HCT116 (cell line): Measurements from ENCODE around the gene PGGHG. TPM values are rescaled to one million over a fixed set of nuclear protein-coding genes. Genes with fewer than 3 reads are reported as not detected.

Experiments used
- ATAC-seq: fragments of 200-7000 bp; cut with Tn5 transposase; 2 replicates; pipeline ENCODE4 v1.9.1; 2020; ENCODE audit warnings: mild to moderate bottlenecking, moderate library complexity
- BruUV-seq: library from RNA; stranded (reverse); fragments of 400-500 nt; replicated peaks from 2 replicates; lab custom pipeline; 2021; lab: Mats Ljungman, UMichigan
- CTCF ChIA-PET: fragments of 300-600 bp; sonication (Branson Sonifier 250); formaldehyde crosslinking; loops from one replicate; lab custom pipeline; 2021; ENCODE audit warnings: antibody characterized with exemption; lab: Charles Lee
- POLR2A ChIA-PET: fragments of 300-600, 350-600 bp; sonication (Branson Sonifier 250); formaldehyde crosslinking; loops from one replicate; lab custom pipeline; 2021; ENCODE audit warnings: antibody characterized with exemption; lab: Charles Lee
- RAD21 ChIA-PET, 2 experiments: fragments of 300-600 bp; sonication (Branson Sonifier 250); formaldehyde crosslinking; loops; one replicate each; lab custom pipeline; 2023; ENCODE audit warnings: low total read pairs in 2 of 2; ENCODE audit not compliant: uncharacterized antibody in 2 of 2, unreplicated experiment in 2 of 2, low non-redundant PET in 1 of 2; lab: Charles Lee
- DNase-seq: peaks from one replicate; pipeline ENCODE4 v3.0.0-alpha.2; 2010; ENCODE audit warnings: low read depth, low spot score
- H2AFZ ChIP-seq: fragments of 200-600 bp; shearing (Covaris generic), sonication (generic); 2 replicates; pipeline ENCODE4 v1.6.1; 2017; ENCODE audit warnings: low read depth, mixed run types, mixed read lengths, antibody characterized with exemption, low read length; ENCODE audit not compliant: poor library complexity, severe bottlenecking
- H3K27ac ChIP-seq: 2 replicates; pipeline ENCODE4 v1.5.1; 2012; ENCODE audit warnings: low read depth, low read length
- H3K27me3 ChIP-seq: fragments of 200-600 bp; sonication (generic); 2 replicates; pipeline ENCODE4 v1.6.1; 2016; ENCODE audit warnings: mixed run types, low read length, mixed read lengths; ENCODE audit not compliant: insufficient read depth
- H3K36me3 ChIP-seq, 2 experiments: fragments of 200-500 bp in 1 of 2; fragments of 200-600 bp in 1 of 2; sonication (Bioruptor generic) in 1 of 2; sonication (generic) in 1 of 2; 2 replicates each; pipeline versions ENCODE4 v1.5.1 to v1.6.1; 2014 to 2016; ENCODE audit warnings: low read length in 2 of 2, inconsistent platforms in 1 of 2, mixed read lengths in 1 of 2, mixed run types in 1 of 2; ENCODE audit not compliant: insufficient read depth in 2 of 2, control insufficient read depth in 1 of 2
- H3K4me1 ChIP-seq, 2 experiments: fragments of 200-600 bp in 1 of 2; sonication (generic) in 1 of 2; 2 replicates each; pipeline versions ENCODE4 v1.5.1 to v1.6.1; 2012 to 2017; ENCODE audit warnings: low read length in 2 of 2, inconsistent platforms in 1 of 2, mild to moderate bottlenecking in 1 of 2, mixed read lengths in 1 of 2, mixed run types in 1 of 2, moderate library complexity in 1 of 2; ENCODE audit not compliant: insufficient read depth in 2 of 2, control insufficient read depth in 1 of 2
- H3K4me2 ChIP-seq: fragments of 200-600 bp; sonication (generic); 2 replicates; pipeline ENCODE4 v1.6.1; 2017; ENCODE audit warnings: mixed run types, low read length, mixed read lengths
- H3K4me3 ChIP-seq, 2 experiments: fragments of 200-600 bp in 1 of 2; sonication (generic) in 1 of 2; replicated peaks in 1 of 2; 2 replicates each; pipeline ENCODE4 v1.5.1; 2011 to 2016; ENCODE audit warnings: low read length in 2 of 2, control low read depth in 1 of 2, low read depth in 1 of 2, mild to moderate bottlenecking in 1 of 2, mixed read lengths in 1 of 2, mixed run types in 1 of 2
- H3K79me2 ChIP-seq: fragments of 200-600 bp; sonication (generic); 2 replicates; pipeline ENCODE4 v1.6.1; 2017; ENCODE audit warnings: mild to moderate bottlenecking, mixed run types, low read length, moderate library complexity, mixed read lengths; ENCODE audit not compliant: insufficient read depth
- H3K9ac ChIP-seq: fragments of 200-600 bp; sonication (generic); 2 replicates; pipeline ENCODE4 v1.6.1; 2016; ENCODE audit warnings: low read length, mixed read lengths
- H3K9me2 ChIP-seq: fragments of 200-600 bp; sonication (generic), shearing (Covaris generic); 2 replicates; pipeline ENCODE4 v1.6.1; 2017; ENCODE audit warnings: mixed run types, mild to moderate bottlenecking, moderate library complexity; ENCODE audit not compliant: insufficient read depth
- H3K9me3 ChIP-seq, 2 experiments: fragments of 200-500 bp in 1 of 2; fragments of 200-600 bp in 1 of 2; sonication (Bioruptor generic) in 1 of 2; sonication (generic) in 1 of 2; 2 replicates each; pipeline ENCODE4 v1.6.1; 2014 to 2017; ENCODE audit warnings: low read length in 2 of 2, mixed read lengths in 2 of 2, inconsistent platforms in 1 of 2, low read depth in 1 of 2, mild to moderate bottlenecking in 1 of 2, mixed run types in 1 of 2, moderate library complexity in 1 of 2; ENCODE audit not compliant: control insufficient read depth in 1 of 2, insufficient read depth in 1 of 2
- H4K20me1 ChIP-seq: fragments of 200-600 bp; sonication (generic), shearing (Covaris generic); 2 replicates; pipeline ENCODE4 v1.6.1; 2017; ENCODE audit warnings: mixed run types, mild to moderate bottlenecking, moderate library complexity; ENCODE audit not compliant: insufficient read depth
- CBX3 ChIP-seq: IDR thresholded peaks from 2 replicates; pipeline ENCODE4 v1.6.1; 2012; ENCODE audit warnings: low read depth
- EZH2 ChIP-seq: fragments of 200-600 bp; sonication (generic); IDR thresholded peaks from 2 replicates; pipeline ENCODE4 v1.6.1; 2017; ENCODE audit warnings: antibody characterized with exemption, mixed run types
- EZH2phosphoT487 ChIP-seq: fragments of 200-600 bp; IDR thresholded peaks from 2 replicates; pipeline ENCODE4 v1.6.1; 2018; ENCODE audit warnings: antibody characterized with exemption, borderline replicate concordance
- RAD21 ChIP-seq: IDR thresholded peaks from 2 replicates; pipeline ENCODE4 v1.6.1; 2012; ENCODE audit warnings: low read depth, mild to moderate bottlenecking
- intact Hi-C: fragments of 100-400 bp; cut with micrococcal nuclease; formaldehyde crosslinking; loops from 2 replicates; pipeline ENCODE4 v1.10.0; 2022
- total RNA-seq: library from RNA; stranded (reverse); gene quantifications from one replicate; pipeline ENCODE4 v1.2.1, GENCODE V29; 2021; ENCODE audit not compliant: unreplicated experiment
- TF ChIP-seq, protein P1 (sequence below): IDR thresholded peaks from 2 replicates; pipeline ENCODE4 v1.6.1; 2012; ENCODE audit warnings: low read depth
- TF ChIP-seq, protein P2 (sequence below): IDR thresholded peaks from 2 replicates; pipeline ENCODE4 v1.6.1; 2011; ENCODE audit warnings: mild to moderate bottlenecking, low read length, moderate library complexity; ENCODE audit not compliant: insufficient replicate concordance; ENCODE audit errors: extremely low read depth
- TF ChIP-seq, protein P3 (sequence below): IDR thresholded peaks from 2 replicates; pipeline ENCODE4 v1.6.1; 2012

PGGHG gene
- total RNA-seq, 1 experiment from 2014 or later = 57.5 TPM

DNA sequence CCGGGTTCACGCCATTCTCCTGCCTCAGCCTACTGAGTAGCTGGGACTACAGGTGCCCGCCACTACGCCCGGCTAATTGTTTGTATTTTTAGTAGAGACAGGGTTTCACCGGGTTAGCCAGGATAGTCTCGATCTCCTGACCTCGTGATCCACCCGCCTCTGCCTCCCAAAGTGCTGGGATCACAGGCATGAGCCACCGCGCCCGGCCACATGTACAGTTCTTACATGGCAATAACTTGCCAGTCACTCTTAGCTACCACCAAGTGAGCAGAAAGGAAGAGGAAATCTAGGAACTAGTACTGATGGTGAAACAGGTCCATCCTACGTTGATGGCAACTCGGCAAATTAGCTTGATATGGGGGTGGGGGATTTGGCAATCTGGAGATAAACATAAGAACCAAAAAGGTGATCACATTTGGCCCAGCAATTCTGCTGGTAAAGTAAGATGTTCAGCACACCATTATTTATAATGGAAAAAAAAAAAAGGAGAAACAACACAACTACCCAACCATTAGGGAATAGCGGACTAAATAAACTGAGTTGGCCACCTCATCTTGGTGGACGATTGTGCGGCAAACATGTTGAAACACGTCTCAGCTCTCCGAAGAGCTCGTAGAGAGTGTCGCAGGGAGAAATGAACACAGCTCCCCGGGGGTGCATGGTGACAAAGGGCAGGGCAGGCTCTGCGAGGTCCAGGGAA, 5.4 kb upstream of the PGGHG start:
- ChIA-PET POLR2A (no interaction called here), CTCF (interaction anchor here (0.7 to 0.8 kb wide), 2 partner anchors 33 to 34 kb away, joined by 3 read pairs; no protein-coding TSS in a partner anchor), RAD21 (no interaction called here)
- no peak overlapping the region for H2AFZ ChIP-seq
- H3K4me3 ChIP-seq = no peak overlapping the region
- H3K4me2 ChIP-seq = no peak overlapping the region
- H3K79me2 ChIP-seq = peaks cover 3% of the 10 kb centered on the region; the same call in 1 of the 2 replicates
- no peak overlapping the region for H3K9ac ChIP-seq
- TF ChIP-seq EZH2 (no peak), CBX3 (no peak), EZH2phosphoT487 (no peak), RAD21 (no peak)
- TF ChIP-seq, protein P1, sequence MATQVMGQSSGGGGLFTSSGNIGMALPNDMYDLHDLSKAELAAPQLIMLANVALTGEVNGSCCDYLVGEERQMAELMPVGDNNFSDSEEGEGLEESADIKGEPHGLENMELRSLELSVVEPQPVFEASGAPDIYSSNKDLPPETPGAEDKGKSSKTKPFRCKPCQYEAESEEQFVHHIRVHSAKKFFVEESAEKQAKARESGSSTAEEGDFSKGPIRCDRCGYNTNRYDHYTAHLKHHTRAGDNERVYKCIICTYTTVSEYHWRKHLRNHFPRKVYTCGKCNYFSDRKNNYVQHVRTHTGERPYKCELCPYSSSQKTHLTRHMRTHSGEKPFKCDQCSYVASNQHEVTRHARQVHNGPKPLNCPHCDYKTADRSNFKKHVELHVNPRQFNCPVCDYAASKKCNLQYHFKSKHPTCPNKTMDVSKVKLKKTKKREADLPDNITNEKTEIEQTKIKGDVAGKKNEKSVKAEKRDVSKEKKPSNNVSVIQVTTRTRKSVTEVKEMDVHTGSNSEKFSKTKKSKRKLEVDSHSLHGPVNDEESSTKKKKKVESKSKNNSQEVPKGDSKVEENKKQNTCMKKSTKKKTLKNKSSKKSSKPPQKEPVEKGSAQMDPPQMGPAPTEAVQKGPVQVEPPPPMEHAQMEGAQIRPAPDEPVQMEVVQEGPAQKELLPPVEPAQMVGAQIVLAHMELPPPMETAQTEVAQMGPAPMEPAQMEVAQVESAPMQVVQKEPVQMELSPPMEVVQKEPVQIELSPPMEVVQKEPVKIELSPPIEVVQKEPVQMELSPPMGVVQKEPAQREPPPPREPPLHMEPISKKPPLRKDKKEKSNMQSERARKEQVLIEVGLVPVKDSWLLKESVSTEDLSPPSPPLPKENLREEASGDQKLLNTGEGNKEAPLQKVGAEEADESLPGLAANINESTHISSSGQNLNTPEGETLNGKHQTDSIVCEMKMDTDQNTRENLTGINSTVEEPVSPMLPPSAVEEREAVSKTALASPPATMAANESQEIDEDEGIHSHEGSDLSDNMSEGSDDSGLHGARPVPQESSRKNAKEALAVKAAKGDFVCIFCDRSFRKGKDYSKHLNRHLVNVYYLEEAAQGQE = no peak
- TF ChIP-seq, protein P2, sequence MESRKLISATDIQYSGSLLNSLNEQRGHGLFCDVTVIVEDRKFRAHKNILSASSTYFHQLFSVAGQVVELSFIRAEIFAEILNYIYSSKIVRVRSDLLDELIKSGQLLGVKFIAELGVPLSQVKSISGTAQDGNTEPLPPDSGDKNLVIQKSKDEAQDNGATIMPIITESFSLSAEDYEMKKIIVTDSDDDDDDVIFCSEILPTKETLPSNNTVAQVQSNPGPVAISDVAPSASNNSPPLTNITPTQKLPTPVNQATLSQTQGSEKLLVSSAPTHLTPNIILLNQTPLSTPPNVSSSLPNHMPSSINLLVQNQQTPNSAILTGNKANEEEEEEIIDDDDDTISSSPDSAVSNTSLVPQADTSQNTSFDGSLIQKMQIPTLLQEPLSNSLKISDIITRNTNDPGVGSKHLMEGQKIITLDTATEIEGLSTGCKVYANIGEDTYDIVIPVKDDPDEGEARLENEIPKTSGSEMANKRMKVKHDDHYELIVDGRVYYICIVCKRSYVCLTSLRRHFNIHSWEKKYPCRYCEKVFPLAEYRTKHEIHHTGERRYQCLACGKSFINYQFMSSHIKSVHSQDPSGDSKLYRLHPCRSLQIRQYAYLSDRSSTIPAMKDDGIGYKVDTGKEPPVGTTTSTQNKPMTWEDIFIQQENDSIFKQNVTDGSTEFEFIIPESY = no peak
- TF ChIP-seq, protein P3, sequence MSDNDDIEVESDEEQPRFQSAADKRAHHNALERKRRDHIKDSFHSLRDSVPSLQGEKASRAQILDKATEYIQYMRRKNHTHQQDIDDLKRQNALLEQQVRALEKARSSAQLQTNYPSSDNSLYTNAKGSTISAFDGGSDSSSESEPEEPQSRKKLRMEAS = no peak
- intact Hi-C loops = no loop called here
- no peaks in the 10 kb centered on the region for H3K9me2 ChIP-seq
- H3K4me1 ChIP-seq = peaks cover 10 to 20% of the 10 kb centered on the region in 2 experiments
- BruUV-seq = no TSS peak
- ATAC-seq = no peak
- no peaks in the 10 kb centered on the region for H3K9me3 ChIP-seq
- DNase-seq = no peak
- no peak overlapping the region; the same call in 1 of the 2 replicates for H3K27ac ChIP-seq
- H3K36me3 ChIP-seq = no peaks in the 10 kb centered on the region
- no peaks in the 10 kb centered on the region for H3K27me3 ChIP-seq
- no peaks in the 10 kb centered on the region for H4K20me1 ChIP-seq
